ENCODE measurements around the gene PACS1. TPM values are rescaled to one million over a fixed set of nuclear protein-coding genes. Genes with fewer than 3 reads are reported as not detected.
"Not testable (repeated sequence)": the region's sequence is repeated elsewhere in the genome, so short reads cannot be mapped to it uniquely, and the experiment has no call there.

The PACS1 gene
- total RNA-seq, 1 donor from 2014 or later = 30.6 TPM

DNA sequence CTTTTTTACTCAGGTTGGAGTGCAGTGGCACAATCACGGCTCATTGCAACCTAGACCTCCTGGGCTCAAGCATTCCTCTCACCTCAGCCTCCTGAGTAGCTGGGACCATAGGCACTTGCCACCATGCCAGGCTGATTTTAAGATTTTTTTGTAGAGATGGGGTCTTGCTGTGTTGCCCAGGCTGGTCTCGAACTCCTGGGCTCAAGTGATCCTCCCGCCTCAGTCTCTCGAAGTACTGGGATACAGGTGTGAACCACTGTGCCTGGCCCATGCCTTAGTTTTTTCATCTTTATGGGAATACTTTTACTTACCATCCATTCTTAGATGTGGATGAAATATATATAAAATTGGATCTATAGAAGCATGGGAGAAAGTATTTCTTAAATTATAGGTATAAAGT lies 5.2 kb downstream of the PACS1 start:
- Mint-ChIP-seq H3K27ac (ENCODE audit: unreplicated experiment) (no peak overlapping the region), H3K27me3 (ENCODE audit: unreplicated experiment) (no peaks in the 10 kb centered on the region), H3K4me3 (ENCODE audit: unreplicated experiment) (no peak overlapping the region), H3K4me1 (ENCODE audit: low read depth, unreplicated experiment) (peaks cover 18% of the 10 kb centered on the region), H3K9me3 (ENCODE audit: unreplicated experiment) (peaks cover 2% of the 10 kb centered on the region), H3K36me3 (ENCODE audit: unreplicated experiment) (no peaks in the 10 kb centered on the region)
- TF ChIP-seq, protein P1, sequence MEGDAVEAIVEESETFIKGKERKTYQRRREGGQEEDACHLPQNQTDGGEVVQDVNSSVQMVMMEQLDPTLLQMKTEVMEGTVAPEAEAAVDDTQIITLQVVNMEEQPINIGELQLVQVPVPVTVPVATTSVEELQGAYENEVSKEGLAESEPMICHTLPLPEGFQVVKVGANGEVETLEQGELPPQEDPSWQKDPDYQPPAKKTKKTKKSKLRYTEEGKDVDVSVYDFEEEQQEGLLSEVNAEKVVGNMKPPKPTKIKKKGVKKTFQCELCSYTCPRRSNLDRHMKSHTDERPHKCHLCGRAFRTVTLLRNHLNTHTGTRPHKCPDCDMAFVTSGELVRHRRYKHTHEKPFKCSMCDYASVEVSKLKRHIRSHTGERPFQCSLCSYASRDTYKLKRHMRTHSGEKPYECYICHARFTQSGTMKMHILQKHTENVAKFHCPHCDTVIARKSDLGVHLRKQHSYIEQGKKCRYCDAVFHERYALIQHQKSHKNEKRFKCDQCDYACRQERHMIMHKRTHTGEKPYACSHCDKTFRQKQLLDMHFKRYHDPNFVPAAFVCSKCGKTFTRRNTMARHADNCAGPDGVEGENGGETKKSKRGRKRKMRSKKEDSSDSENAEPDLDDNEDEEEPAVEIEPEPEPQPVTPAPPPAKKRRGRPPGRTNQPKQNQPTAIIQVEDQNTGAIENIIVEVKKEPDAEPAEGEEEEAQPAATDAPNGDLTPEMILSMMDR (IDR thresholded peaks at IDR 0.05; ENCODE audit: partially characterized antibody, unreplicated experiment) = no peak
- DNase-seq = no peak

DNA sequence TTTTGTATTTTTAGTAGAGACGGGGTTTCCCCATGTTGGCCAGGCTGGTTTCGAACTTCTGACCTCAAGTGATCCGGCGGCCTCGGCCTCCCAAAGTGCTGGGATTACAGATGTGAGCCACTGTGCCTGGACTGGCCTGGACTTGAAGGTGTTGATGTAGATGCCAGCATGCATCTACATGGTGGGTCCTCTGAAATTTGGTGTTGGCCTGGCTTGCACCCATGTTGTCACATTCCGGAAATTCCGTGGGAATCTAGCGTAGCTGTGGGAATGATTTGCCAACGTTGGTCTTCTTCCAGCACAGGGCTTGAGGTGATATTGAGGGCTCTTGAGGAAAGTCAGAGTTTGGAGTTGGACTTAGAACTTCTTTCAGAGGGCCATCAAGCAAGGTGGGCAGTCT lies 6.5 kb downstream of the PACS1 start:
- Mint-ChIP-seq H3K27me3 (ENCODE audit: unreplicated experiment) (no peaks in the 10 kb centered on the region), H3K4me1 (ENCODE audit: low read depth, unreplicated experiment) (peaks cover 12% of the 10 kb centered on the region), H3K9me3 (ENCODE audit: unreplicated experiment) (no peaks in the 10 kb centered on the region), H3K4me3 (ENCODE audit: unreplicated experiment) (no peak overlapping the region), H3K27ac (ENCODE audit: unreplicated experiment) (no peak overlapping the region), H3K36me3 (ENCODE audit: unreplicated experiment) (no peaks in the 10 kb centered on the region)
- TF ChIP-seq, protein P1 (IDR thresholded peaks at IDR 0.05; ENCODE audit: partially characterized antibody, unreplicated experiment) = no peak
- no peak for DNase-seq

DNA sequence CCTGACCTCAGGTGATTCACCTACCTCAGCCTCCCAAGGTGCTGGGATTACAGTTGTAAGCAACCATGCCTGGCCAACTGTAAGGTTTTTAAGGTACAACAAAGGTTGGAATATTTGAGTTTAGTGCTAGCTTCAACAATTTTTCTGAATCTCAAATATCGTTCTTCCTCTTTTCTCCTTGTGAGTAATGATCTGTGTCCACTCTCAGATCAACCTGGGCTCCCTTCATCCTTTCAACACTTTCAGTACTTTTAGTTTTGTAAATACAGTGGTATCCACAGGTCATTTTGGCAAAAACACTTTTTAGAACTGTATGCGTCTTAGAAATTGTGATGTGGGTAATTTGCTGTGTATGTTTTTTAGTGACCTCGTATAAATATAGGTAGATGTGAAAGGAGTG lies 7.9 kb downstream of the PACS1 start:
- Mint-ChIP-seq H3K9me3 (ENCODE audit: unreplicated experiment) (peaks cover 1% of the 10 kb centered on the region), H3K36me3 (ENCODE audit: unreplicated experiment) (no peaks in the 10 kb centered on the region), H3K4me1 (ENCODE audit: low read depth, unreplicated experiment) (peaks cover 6% of the 10 kb centered on the region), H3K4me3 (ENCODE audit: unreplicated experiment) (no peak overlapping the region), H3K27ac (ENCODE audit: unreplicated experiment) (no peak overlapping the region), H3K27me3 (ENCODE audit: unreplicated experiment) (no peaks in the 10 kb centered on the region)
- TF ChIP-seq, protein P1 (IDR thresholded peaks at IDR 0.05; ENCODE audit: partially characterized antibody, unreplicated experiment) = no peak
- DNase-seq = no peak

DNA sequence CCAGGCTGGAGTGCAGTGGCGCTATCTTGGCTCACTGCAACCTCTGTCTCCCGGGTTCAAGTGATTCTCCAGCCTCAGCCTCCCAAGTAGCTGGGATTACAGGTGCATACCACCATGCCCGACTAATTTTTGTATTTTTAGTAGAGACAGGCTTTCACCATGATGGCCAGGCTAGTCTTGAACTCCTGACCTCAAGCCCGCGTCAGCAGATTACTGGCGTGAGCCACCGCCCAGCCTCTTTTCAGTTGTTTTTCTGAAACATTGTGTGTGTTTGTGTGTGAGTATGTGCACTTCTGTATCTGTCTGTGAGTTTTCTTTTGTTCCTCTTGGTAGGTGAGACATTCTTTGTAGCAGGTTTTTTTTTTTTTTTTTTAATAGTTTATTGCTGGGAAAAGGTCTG lies 8.9 kb downstream of the PACS1 start:
- not testable (repeated sequence) for H3K36me3 Mint-ChIP-seq (ENCODE audit: unreplicated experiment); H3K4me3 Mint-ChIP-seq (ENCODE audit: unreplicated experiment); DNase-seq; H3K9me3 Mint-ChIP-seq (ENCODE audit: unreplicated experiment); H3K27ac Mint-ChIP-seq (ENCODE audit: unreplicated experiment); H3K27me3 Mint-ChIP-seq (ENCODE audit: unreplicated experiment)
- peaks cover 11% of the 10 kb centered on the region for H3K4me1 Mint-ChIP-seq (ENCODE audit: low read depth, unreplicated experiment)

DNA sequence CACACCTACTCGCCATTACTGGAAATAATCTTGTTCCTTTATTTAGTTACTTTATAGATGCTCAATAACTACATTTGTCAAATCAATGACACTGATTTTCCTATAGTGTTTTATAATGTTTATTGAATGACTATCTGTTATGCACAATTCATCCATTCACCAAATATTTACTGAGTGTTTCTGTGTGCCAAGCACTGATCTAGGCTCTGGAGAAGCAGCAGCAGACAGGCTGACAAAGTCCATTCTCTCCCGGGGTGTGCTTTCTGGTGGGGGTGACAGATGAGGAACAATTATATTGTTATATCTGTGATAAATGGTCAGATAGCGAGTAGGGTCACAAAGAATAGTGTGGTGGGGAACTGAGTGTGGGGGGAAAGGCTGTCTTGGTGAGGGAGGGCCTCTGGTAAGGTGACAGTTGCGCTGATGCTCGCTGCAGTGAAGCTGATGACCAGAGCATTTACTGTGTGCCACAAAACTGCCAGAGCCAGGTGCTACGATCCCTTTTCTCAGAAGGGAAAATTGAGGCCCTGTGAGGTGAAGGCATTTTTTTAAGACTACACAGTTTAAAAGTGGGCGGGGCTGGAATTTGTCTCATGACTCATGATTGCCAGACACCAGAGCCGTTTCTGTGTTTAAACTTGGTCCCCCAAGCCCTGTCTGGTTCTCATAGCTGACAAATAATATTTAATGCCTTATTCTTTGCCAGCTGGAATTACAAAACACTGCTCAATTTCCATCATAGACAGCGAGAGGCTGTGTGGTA lies 10.2 kb downstream of the PACS1 start:
- Mint-ChIP-seq H3K9me3 (ENCODE audit: unreplicated experiment) (peaks cover 3% of the 10 kb centered on the region), H3K4me3 (ENCODE audit: unreplicated experiment) (no peak overlapping the region), H3K4me1 (ENCODE audit: low read depth, unreplicated experiment) (peaks cover 14% of the 10 kb centered on the region), H3K27ac (ENCODE audit: unreplicated experiment) (no peak overlapping the region), H3K27me3 (ENCODE audit: unreplicated experiment) (no peaks in the 10 kb centered on the region), H3K36me3 (ENCODE audit: unreplicated experiment) (no peaks in the 10 kb centered on the region)
- DNase-seq = no peak
- TF ChIP-seq, protein P1 (IDR thresholded peaks at IDR 0.05; ENCODE audit: partially characterized antibody, unreplicated experiment) = no peak

Measured in glutamatergic neuron (in vitro differentiated cells).